Measurements from ENCODE around the gene ZC3H10. TPM values are rescaled to one million over a fixed set of nuclear protein-coding genes. Genes with fewer than 3 reads are reported as not detected.
A peak's percentile ranks its signal among the peaks of the same experiment; 100 is the strongest.

The ZC3H10 gene
- total RNA-seq, 1 experiment from 2014 or later, result 11.8 TPM

GRCh38 chr12:56130876-56131275 lies 12.8 kb downstream of the ZC3H10 start:
- TF ChIP-seq, protein P1, sequence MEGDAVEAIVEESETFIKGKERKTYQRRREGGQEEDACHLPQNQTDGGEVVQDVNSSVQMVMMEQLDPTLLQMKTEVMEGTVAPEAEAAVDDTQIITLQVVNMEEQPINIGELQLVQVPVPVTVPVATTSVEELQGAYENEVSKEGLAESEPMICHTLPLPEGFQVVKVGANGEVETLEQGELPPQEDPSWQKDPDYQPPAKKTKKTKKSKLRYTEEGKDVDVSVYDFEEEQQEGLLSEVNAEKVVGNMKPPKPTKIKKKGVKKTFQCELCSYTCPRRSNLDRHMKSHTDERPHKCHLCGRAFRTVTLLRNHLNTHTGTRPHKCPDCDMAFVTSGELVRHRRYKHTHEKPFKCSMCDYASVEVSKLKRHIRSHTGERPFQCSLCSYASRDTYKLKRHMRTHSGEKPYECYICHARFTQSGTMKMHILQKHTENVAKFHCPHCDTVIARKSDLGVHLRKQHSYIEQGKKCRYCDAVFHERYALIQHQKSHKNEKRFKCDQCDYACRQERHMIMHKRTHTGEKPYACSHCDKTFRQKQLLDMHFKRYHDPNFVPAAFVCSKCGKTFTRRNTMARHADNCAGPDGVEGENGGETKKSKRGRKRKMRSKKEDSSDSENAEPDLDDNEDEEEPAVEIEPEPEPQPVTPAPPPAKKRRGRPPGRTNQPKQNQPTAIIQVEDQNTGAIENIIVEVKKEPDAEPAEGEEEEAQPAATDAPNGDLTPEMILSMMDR (conservative IDR thresholded peaks at IDR 0.05; ENCODE audit: low read depth, low read length), result no peak
- TF ChIP-seq EZH2 (IDR thresholded peaks at IDR 0.05; ENCODE audit: borderline replicate concordance, low read depth, low read length, poor library complexity, severe bottlenecking), result no peak
- Histone ChIP-seq H3K4me1 (ENCODE audit: insufficient read depth, low read length, poor library complexity, severe bottlenecking) (peaks cover 17% of the 10 kb centered on the region), H3K9me3 (ENCODE audit: low read depth, low read length, poor library complexity, severe bottlenecking) (no peaks in the 10 kb centered on the region), H3K27me3 (replicated peaks; ENCODE audit: insufficient read depth, low read depth, low read length, poor library complexity) (no peaks in the 10 kb centered on the region), H3K4me3 (ENCODE audit: low read depth, low read length, poor library complexity, severe bottlenecking) (no peak overlapping the region), H3K27ac (ENCODE audit: low read depth, low read length, poor library complexity, severe bottlenecking) (no peak overlapping the region), H3K36me3 (ENCODE audit: insufficient read depth, low read length, poor library complexity, severe bottlenecking) (peaks cover 46% of the 10 kb centered on the region)
- no peak for DNase-seq (ENCODE audit: low spot score)
- ChIA-PET POLR2A (ENCODE audit: low non-redundant PET) (no interaction called here), CTCF (no interaction called here)
- BruUV-seq (replicated peaks), result no TSS peak
- intact Hi-C loops (cut with micrococcal nuclease; ENCODE audit: unreplicated experiment), result no loop called here

DNA sequence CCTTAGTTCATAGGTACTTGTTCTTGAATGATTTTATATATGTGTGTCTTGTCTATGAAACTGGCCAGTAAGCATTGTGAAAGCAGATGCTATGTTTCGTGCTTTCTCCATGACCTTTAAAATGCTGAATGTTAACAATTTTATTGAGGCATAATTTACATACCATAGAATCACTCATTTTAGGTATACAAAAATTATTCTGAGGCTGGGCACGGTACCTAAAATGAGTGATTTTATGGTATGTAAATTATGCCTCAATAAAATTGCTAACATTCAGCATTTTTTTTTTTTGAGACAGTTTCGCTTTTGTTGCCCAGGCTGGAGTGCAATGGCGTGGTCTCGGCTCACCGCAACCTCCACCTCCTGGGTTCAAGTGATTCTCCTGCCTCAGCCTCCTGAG lies 16.8 kb downstream of the ZC3H10 start:
- no peak overlapping the region for H3K27ac ChIP-seq (ENCODE audit: low read depth, low read length, poor library complexity, severe bottlenecking)
- no peaks in the 10 kb centered on the region for H3K4me1 ChIP-seq (ENCODE audit: insufficient read depth, low read length, poor library complexity, severe bottlenecking)
- POLR2A ChIA-PET (ENCODE audit: low non-redundant PET), result interaction anchor here (0.6 kb wide), 1 partner anchor 12 kb away, joined by 3 read pairs; no protein-coding TSS in a partner anchor
- CTCF ChIA-PET, result no interaction called here
- H3K36me3 ChIP-seq (ENCODE audit: insufficient read depth, low read length, poor library complexity, severe bottlenecking), result peaks cover 77% of the 10 kb centered on the region
- no peak for DNase-seq (ENCODE audit: low spot score)
- H3K27me3 ChIP-seq (replicated peaks; ENCODE audit: insufficient read depth, low read depth, low read length, poor library complexity), result no peaks in the 10 kb centered on the region
- no peak overlapping the region for H3K4me3 ChIP-seq (ENCODE audit: low read depth, low read length, poor library complexity, severe bottlenecking)
- intact Hi-C loops (cut with micrococcal nuclease; ENCODE audit: unreplicated experiment), result no loop called here
- no peaks in the 10 kb centered on the region for H3K9me3 ChIP-seq (ENCODE audit: low read depth, low read length, poor library complexity, severe bottlenecking)
- no peak for TF ChIP-seq EZH2 (IDR thresholded peaks at IDR 0.05; ENCODE audit: borderline replicate concordance, low read depth, low read length, poor library complexity, severe bottlenecking)
- TF ChIP-seq, protein P1 (conservative IDR thresholded peaks at IDR 0.05; ENCODE audit: low read depth, low read length), result no peak
- BruUV-seq (replicated peaks), result no TSS peak

GRCh38 chr12:56137853-56138571 lies 19.9 kb downstream of the ZC3H10 start:
- BruUV-seq (replicated peaks), result TSS peak; percentile 28

More at GRCh38 chr12:56137853-56138571, 19.9 kb downstream of the ZC3H10 start:
- no peak overlapping the region for H3K4me3 ChIP-seq (ENCODE audit: low read depth, low read length, poor library complexity, severe bottlenecking)
- no peaks in the 10 kb centered on the region for H3K4me1 ChIP-seq (ENCODE audit: insufficient read depth, low read length, poor library complexity, severe bottlenecking)
- TF ChIP-seq EZH2 (IDR thresholded peaks at IDR 0.05; ENCODE audit: borderline replicate concordance, low read depth, low read length, poor library complexity, severe bottlenecking), result no peak
- TF ChIP-seq, protein P1 (conservative IDR thresholded peaks at IDR 0.05; ENCODE audit: low read depth, low read length), result no peak
- no peak for DNase-seq (ENCODE audit: low spot score)
- ChIA-PET POLR2A (ENCODE audit: low non-redundant PET) (no interaction called here), CTCF (no interaction called here)
- peaks cover 78% of the 10 kb centered on the region for H3K36me3 ChIP-seq (ENCODE audit: insufficient read depth, low read length, poor library complexity, severe bottlenecking)
- no peaks in the 10 kb centered on the region for H3K9me3 ChIP-seq (ENCODE audit: low read depth, low read length, poor library complexity, severe bottlenecking)
- no peak overlapping the region for H3K27ac ChIP-seq (ENCODE audit: low read depth, low read length, poor library complexity, severe bottlenecking)
- no peaks in the 10 kb centered on the region for H3K27me3 ChIP-seq (replicated peaks; ENCODE audit: insufficient read depth, low read depth, low read length, poor library complexity)
- intact Hi-C loops (cut with micrococcal nuclease; ENCODE audit: unreplicated experiment), result no loop called here

Measured in A673 (cell line).